Ovary (tissue), 9 donors: Measurements from ENCODE around the gene ERRFI1. TPM values are rescaled to one million over a fixed set of nuclear protein-coding genes. Genes with fewer than 3 reads are reported as not detected.

Experiments used
- DNase-seq, 5 donors: peaks; one replicate each; pipeline ENCODE4 v3.0.0-alpha.2; 2019 to 2020
- H3K27ac ChIP-seq, 2 donors: fragments of 200-600 bp; one replicate each; pipeline versions ENCODE4 v1.5.1 to v1.8.0; 2019 to 2022
- H3K27me3 ChIP-seq: fragments of 200-600 bp; one replicate; pipeline ENCODE4 v1.8.0; 2022
- H3K36me3 ChIP-seq: fragments of 200-600 bp; sonication (generic); one replicate; pipeline ENCODE4 v1.5.1; 2019
- H3K4me1 ChIP-seq: one replicate; pipeline ENCODE4 v1.8.1; 2013; ENCODE audit warnings: mild to moderate bottlenecking, moderate library complexity; ENCODE audit not compliant: insufficient read depth
- H3K4me3 ChIP-seq: fragments of 200-600 bp; sonication (generic); one replicate; pipeline ENCODE4 v1.5.1; 2017
- H3K9me3 ChIP-seq, 2 donors: fragments of 200-600 bp in 1 of 2; sonication (generic) in 1 of 2; one replicate each; pipeline versions ENCODE4 v1.5.1 to v1.8.1; 2013 to 2019; ENCODE audit warnings: mild to moderate bottlenecking in 1 of 2, moderate library complexity in 1 of 2
- EP300 ChIP-seq: sonication (generic); formaldehyde crosslinking; IDR thresholded peaks from one replicate; pipeline ENCODE4 v1.6.1; 2017; ENCODE audit warnings: antibody characterized with exemption
- POLR2A ChIP-seq: fragments of 450-650 bp; IDR thresholded peaks from one replicate; pipeline ENCODE4 v1.6.1; 2017; ENCODE audit warnings: antibody characterized with exemption, mild to moderate bottlenecking, moderate library complexity
- WGBS, 3 donors: extraction: QIAGEN DNeasy Blood & Tissue Kit in 1 of 3; methylation state at CpG; one replicate each; pipeline versions ENCODE4 v1.1.5 to v1.1.7; 2013 to 2017; 5-methylcytosine and 5-hydroxymethylcytosine counted together
- intact Hi-C, 4 donors: fragments of 100-400 bp; cut with DNase I; formaldehyde crosslinking; loops; one replicate each; pipeline versions ENCODE4 v1.11.0 to v1.15.1; 2022 to 2023
- polyA plus RNA-seq, 2 donors: library from polyadenylated mRNA; stranded (reverse); fragments of 200-250 nt in 1 of 2; fragments of 350-450 nt in 1 of 2; fragmentation: Illumina TruSeq in 1 of 2; extraction: RNeasy Lipid Tissue Mini Kit (QIAGEN cat#74804) in 1 of 2; gene quantifications; one replicate each; pipeline ENCODE4 v1.2.3, GENCODE V29; 2013 to 2014
- total RNA-seq, 7 donors: library from RNA; depleted of rRNA in 2 of 7; stranded (reverse); fragments of >200 nt in 2 of 7; fragmentation: NEBNext Ultra II Directional in 3 of 7; extraction: Animal tissue kit (Norgen Biotek cat#: 25700) in 3 of 7; gene quantifications; one replicate each; pipeline versions ENCODE4 v1.1.0 to v1.2.4, GENCODE V29; 2016 to 2023
- TF ChIP-seq, protein P1 (sequence below), 3 donors: fragments of 450-650 bp in 2 of 3; fragments of 200-600 bp in 1 of 3; IDR thresholded peaks; one replicate each; pipeline versions ENCODE4 v1.5.1 to v1.8.0; 2016 to 2022; ENCODE audit warnings: antibody characterized with exemption in 3 of 3, mild to moderate bottlenecking in 1 of 3
- donor health status: DM: no; HTN: no; CAD: no; lungs with moderate emphysema.
- donor health status: DM: no; HTN: no; CAD: no.
- donor health status: Bipolar disorder and iron deficiency.
- donor health status: DM: yes; HTN: yes; CAD: no.
- donor health status: DM: no; HTN: no; CAD: no.
- donor health status: DM: yes; HTN: yes; CAD: no.

The ERRFI1 gene
- total and polyA plus RNA-seq, 9 donors, result 61.3 to 256 (median 109) TPM

DNA sequence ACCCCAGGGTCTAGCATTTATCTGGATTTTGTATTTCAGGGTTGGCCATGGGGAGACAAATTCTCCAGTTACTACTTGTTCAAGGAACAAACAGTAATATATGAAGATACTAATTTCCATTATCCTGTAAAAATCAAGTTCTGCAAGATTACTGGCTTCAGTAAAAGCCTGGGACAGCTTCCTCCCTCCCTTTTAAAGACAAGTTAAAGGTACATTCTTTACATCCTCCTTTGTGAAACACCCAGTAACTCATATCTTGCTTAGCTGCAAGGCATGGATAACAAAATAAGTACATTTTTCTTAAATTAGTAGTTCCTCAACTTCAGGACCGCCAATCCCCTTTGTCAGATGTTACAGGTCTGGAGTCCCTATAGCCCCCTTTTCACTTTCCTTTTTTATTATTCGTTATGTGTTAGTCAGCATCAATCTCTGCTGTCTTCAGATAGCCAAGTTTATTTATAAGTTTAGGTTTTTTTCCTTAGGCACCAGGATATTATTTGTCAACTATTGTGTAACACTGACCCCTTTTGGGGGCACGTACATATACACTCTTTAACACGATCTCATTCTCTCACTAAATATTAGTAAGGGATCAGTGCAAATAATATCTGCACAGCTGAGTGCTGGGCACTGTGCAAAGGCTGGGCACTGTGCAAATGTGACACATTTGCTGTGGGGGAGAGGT lies 9.8 kb downstream of the ERRFI1 start:
- TF ChIP-seq EP300 (no peak), POLR2A (no peak)
- TF ChIP-seq, protein P1, sequence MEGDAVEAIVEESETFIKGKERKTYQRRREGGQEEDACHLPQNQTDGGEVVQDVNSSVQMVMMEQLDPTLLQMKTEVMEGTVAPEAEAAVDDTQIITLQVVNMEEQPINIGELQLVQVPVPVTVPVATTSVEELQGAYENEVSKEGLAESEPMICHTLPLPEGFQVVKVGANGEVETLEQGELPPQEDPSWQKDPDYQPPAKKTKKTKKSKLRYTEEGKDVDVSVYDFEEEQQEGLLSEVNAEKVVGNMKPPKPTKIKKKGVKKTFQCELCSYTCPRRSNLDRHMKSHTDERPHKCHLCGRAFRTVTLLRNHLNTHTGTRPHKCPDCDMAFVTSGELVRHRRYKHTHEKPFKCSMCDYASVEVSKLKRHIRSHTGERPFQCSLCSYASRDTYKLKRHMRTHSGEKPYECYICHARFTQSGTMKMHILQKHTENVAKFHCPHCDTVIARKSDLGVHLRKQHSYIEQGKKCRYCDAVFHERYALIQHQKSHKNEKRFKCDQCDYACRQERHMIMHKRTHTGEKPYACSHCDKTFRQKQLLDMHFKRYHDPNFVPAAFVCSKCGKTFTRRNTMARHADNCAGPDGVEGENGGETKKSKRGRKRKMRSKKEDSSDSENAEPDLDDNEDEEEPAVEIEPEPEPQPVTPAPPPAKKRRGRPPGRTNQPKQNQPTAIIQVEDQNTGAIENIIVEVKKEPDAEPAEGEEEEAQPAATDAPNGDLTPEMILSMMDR (IDR thresholded peaks at IDR 0.05), result no peak
- peak overlapping the region in 1 of 2 donors; percentile 1 for H3K27ac ChIP-seq
- 36 to 44% (median 37%) methylated on average over 4 of the region's 4 CpGs for WGBS, 3 donors
- H3K9me3 ChIP-seq, result no peaks in the 10 kb centered on the region
- DNase-seq, result no peak
- H3K27me3 ChIP-seq, result no peaks in the 10 kb centered on the region
- no peak overlapping the region for H3K4me3 ChIP-seq
- intact Hi-C loops, result loop anchor here in 1 of 4 donors (10.0 kb wide), 1 partner anchor 298 kb away; the partner anchor contains the start of gene SLC45A1
- H3K36me3 ChIP-seq, result no peaks in the 10 kb centered on the region
- H3K4me1 ChIP-seq, result peaks cover 16% of the 10 kb centered on the region

DNA sequence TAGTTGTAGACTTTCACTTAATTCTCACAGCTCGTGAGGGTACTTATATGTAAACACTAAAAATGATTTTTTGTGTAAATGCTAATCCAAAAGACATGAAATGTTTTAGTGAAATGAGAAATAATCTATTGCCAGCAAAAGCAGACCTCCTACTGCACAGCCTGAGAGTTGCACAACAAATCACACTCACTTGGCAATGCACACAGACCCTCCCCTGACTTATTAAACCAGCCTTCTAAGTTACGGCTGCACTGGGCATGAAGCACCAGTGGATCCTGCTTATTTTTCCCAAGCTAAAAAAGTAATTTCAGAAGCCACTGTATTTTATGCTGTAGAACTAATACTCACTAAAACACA lies 10.3 kb downstream of the ERRFI1 start:
- Histone ChIP-seq H3K27me3 (no peaks in the 10 kb centered on the region), H3K9me3 (no peaks in the 10 kb centered on the region), H3K4me3 (no peak overlapping the region), H3K27ac (peak overlapping the region in 1 of 2 donors; percentile 46), H3K36me3 (no peaks in the 10 kb centered on the region), H3K4me1 (peaks cover 16% of the 10 kb centered on the region)
- intact Hi-C loops, result loop anchor here in 1 of 4 donors (10.0 kb wide), 1 partner anchor 299 kb away; the partner anchor contains the start of gene SLC45A1
- peak in 2 of 5 donors; percentile 39 to 64 for DNase-seq
- 10 to 18% (median 13%) methylated on average over 2 of the region's 2 CpGs for WGBS, 3 donors
- TF ChIP-seq EP300 (no peak), POLR2A (no peak)
- TF ChIP-seq, protein P1 (IDR thresholded peaks at IDR 0.05), result peak in 1 of 3 donors; percentile 12

DNA sequence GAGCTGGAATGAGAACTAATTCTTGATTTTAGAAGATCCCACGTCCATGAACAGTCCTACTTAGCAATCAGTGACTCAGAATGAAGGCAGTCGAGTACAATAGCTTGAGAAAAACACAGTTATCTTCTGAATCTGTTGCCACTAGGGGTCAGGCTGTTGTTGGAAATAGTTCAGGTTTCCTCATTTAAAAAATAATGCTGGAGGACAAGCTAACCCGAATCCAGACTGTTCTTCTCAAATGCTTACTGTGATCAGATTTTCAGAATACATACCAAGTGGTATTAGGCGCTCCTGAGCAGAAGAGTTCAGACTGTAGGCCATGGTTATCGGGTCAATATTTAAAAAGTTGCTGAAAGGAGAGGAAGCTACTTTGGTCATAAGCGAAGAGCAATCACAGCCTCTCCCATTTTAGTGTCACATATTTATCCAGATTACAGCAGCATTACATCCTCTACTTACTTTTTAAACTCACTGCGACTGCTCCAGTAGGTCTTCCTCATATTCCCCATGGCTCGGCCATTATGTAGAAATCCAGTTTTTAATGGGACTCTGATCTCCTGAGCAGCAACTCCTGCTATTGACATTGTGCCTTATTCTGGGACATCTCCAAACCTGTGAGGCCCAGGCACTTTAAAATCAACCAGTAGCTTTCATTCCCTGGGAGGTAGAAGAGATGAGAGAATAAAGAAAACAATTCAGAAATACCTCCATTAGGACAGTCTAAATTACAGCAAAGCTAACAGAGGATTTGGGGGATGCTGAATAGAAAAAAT lies 10.9 kb downstream of the ERRFI1 start:
- Histone ChIP-seq H3K36me3 (no peaks in the 10 kb centered on the region), H3K27me3 (no peaks in the 10 kb centered on the region), H3K9me3 (no peaks in the 10 kb centered on the region), H3K4me3 (no peak overlapping the region), H3K27ac (peak overlapping the region in 1 of 2 donors; percentile 46), H3K4me1 (peaks cover 16% of the 10 kb centered on the region)
- WGBS, 3 donors, result 29 to 36% (median 34%) methylated on average over 8 of the region's 8 CpGs
- peak in 1 of 5 donors; percentile 52 for DNase-seq
- no peak for TF ChIP-seq EP300
- TF ChIP-seq, protein P1 (IDR thresholded peaks at IDR 0.05), result peak in 2 of 3 donors; percentile 55 to 62
- intact Hi-C loops, result loop anchor here in 1 of 4 donors (10.0 kb wide), 1 partner anchor 300 kb away; the partner anchor contains the start of gene SLC45A1

DNA sequence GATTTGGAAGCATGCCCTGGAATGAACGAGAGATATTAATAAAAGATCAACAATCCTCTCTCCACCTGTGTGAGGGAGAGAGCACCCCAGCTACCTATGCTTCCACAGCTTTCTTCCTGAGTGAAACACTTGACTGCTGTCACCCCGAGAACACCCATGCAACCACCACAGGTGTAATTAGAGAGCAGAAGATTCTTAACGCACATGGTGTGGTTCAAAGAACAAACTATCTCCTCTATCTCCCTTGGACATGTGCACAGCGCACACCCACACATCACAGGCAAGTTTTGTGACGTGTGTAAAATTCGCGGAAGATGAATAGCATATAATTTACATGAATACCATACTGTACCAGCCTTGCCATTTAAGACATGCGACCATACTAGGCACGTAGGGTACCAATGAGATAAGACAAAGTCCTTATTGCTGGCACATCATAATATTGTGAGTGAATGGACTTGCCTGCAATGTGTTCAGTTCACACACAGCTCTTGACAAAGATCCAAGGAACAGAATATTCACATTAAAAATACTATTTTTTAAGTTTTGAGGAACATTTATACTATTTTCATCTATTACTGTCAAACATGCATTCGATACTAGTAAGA lies 11.6 kb downstream of the ERRFI1 start:
- Histone ChIP-seq H3K27ac (peak overlapping the region in 1 of 2 donors; percentile 46), H3K4me1 (peaks cover 16% of the 10 kb centered on the region), H3K27me3 (no peaks in the 10 kb centered on the region), H3K9me3 (no peaks in the 10 kb centered on the region), H3K4me3 (no peak overlapping the region), H3K36me3 (no peaks in the 10 kb centered on the region)
- 66 to 68% (median 68%) methylated on average over 10 of the region's 10 CpGs for WGBS, 3 donors
- no peak for DNase-seq
- TF ChIP-seq POLR2A, result no peak
- TF ChIP-seq EP300, result no peak
- TF ChIP-seq, protein P1 (IDR thresholded peaks at IDR 0.05), result no peak
- intact Hi-C loops, result loop anchor here in 1 of 4 donors (10.0 kb wide), 1 partner anchor 300 kb away; the partner anchor contains the start of gene SLC45A1
